Choroid plexus epithelial cell (primary cell): ENCODE results near the gene TMEM212.
A peak's percentile ranks its signal among the peaks of the same experiment; 100 is the strongest.
"Not testable (repeated sequence)": the region's sequence is repeated elsewhere in the genome, so short reads cannot be mapped to it uniquely, and the experiment has no call there.

ENCODE experiments used
- DNase-seq: peaks from one replicate; pipeline ENCODE4 v3.0.0-alpha.2; 2010; ENCODE audit warnings: low read depth
- H3K4me3 ChIP-seq: 2 replicates; pipeline ENCODE4 v1.5.1; 2011; ENCODE audit warnings: low read depth, mild to moderate bottlenecking, control low read depth, low read length, moderate library complexity
- TF ChIP-seq, protein P1 (sequence below): conservative IDR thresholded peaks from 2 replicates; pipeline ENCODE4 v1.5.1; 2011; ENCODE audit warnings: low read depth, mild to moderate bottlenecking, control low read depth, inconsistent platforms, low read length, moderate library complexity

Gene TMEM212

DNA sequence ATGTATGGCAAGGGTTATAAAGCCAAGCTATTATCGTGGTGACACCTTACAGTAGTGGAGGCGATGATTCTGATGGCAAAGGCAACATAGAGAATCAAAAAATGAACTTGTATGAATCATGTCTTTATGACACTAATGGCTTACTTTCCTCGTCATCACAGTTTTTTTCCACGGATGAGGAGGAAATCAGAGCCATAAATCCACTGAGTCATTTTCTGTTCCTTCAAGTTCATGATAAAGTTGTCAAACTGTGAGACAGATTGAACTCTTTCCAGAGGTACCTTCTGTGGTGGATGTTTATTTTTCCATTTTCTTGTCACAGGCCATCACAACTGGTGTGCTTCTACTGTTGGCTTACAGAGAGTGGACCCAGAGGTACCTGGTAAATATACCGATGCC lies 8.5 kb downstream of the TMEM212 start:
- DNase-seq = no peak
- H3K4me3 ChIP-seq = no peak overlapping the region
- TF ChIP-seq, protein P1, sequence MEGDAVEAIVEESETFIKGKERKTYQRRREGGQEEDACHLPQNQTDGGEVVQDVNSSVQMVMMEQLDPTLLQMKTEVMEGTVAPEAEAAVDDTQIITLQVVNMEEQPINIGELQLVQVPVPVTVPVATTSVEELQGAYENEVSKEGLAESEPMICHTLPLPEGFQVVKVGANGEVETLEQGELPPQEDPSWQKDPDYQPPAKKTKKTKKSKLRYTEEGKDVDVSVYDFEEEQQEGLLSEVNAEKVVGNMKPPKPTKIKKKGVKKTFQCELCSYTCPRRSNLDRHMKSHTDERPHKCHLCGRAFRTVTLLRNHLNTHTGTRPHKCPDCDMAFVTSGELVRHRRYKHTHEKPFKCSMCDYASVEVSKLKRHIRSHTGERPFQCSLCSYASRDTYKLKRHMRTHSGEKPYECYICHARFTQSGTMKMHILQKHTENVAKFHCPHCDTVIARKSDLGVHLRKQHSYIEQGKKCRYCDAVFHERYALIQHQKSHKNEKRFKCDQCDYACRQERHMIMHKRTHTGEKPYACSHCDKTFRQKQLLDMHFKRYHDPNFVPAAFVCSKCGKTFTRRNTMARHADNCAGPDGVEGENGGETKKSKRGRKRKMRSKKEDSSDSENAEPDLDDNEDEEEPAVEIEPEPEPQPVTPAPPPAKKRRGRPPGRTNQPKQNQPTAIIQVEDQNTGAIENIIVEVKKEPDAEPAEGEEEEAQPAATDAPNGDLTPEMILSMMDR = no peak

DNA sequence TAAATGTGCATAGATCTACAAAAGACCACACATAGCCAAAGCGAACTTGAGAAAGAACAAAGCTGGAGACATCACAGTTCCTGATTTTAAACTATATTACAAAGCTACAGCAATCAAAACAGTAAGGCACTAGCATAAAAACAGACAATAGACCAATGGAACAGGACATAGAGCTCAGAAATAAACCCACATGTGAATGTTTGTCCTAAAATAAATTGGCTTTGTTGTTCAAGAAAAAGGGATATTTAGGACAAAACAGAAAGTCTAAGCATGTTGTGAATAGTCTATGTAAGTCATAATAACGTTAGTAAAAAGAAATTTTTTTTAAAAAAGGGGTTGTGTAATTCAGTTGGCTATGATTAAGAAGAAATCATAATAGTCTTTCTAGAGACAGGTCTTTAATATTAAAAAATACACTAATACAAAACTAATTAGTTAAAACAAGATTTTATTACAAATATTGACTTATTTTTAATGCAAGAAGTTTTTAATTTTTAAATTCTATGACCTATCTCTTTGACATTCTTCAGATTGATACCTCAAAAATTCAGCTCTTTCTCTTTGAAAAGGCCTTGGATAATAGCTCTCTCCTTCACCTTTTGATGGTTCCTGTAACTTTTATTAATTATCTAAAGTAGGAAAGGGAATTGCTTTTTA lies 11.6 kb downstream of the TMEM212 start:
- TF ChIP-seq, protein P1 = no peak
- no peak overlapping the region for H3K4me3 ChIP-seq
- DNase-seq = no peak

DNA sequence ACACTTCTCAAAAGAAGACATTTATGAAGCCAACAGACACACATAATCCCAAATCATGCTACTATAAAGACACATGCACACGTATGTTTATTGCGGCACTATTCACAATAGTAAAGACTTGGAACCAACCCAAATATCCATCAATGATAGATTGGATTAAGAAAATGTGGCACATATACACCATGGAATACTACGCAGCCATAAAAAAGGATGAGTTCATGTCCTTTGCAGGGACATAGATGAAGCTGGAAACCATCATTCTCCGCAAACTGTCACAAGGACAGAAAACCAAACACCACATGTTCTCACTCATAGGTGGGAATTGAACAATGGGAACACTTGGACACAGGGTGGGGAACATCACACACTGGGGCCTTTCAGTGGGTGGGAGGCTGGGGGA lies 15.6 kb downstream of the TMEM212 start:
- not testable (repeated sequence) for DNase-seq, H3K4me3 ChIP-seq

DNA sequence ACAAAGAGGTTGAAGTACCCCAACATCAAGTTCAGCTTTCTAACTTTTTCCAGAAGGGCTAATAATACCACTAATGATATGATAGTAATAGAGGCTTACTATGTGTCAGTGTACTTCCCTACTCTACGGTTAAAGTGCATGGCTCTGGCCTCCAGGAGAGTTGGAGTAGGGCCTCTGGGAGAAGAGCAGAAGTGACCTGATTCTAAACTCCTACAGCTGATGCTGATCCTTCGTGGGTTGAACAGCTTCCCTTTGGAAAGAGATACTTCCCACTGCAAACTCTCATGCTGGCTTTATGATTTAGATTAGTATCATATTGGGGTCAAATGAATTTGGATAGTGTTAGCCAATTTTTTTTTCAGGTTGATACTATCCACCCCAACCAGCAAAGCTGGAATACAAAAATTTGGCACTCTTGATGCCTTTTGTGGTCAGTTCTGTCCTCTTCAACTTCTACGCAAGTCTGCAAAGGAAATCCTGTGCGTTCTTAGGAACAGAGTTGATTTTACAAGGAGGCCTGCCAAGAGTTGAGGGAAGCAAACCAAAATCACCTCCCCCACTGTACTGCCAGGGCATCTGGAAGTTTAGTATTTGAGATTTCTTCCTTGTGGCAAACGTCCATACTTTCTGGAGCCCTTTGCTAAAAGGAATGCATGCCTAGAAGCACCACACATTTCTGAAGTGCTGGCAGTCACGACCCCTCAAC lies 17.8 kb downstream of the TMEM212 start:
- DNase-seq = peak; percentile 83
- TF ChIP-seq, protein P1 = no peak
- no peak overlapping the region for H3K4me3 ChIP-seq

DNA sequence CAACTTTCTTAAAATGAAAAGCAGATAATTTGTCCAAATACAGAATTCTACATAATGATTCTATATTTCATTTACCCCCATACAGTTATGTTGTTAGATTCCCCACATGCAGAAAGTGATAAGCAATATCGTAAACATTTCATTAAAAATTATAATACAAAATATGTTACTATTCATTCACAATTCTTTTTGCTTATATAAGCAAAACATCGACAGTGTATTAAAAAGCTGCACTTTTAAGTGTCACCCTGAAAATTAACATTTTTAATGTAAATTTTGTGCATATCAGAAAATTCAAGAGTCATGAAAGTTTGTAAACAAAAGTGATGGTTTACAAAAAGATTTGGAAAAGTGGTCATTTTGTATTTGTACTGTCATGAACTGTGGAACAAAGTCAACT lies 19.2 kb downstream of the TMEM212 start:
- no peak overlapping the region for H3K4me3 ChIP-seq
- no peak for DNase-seq
- TF ChIP-seq, protein P1 = no peak

DNA sequence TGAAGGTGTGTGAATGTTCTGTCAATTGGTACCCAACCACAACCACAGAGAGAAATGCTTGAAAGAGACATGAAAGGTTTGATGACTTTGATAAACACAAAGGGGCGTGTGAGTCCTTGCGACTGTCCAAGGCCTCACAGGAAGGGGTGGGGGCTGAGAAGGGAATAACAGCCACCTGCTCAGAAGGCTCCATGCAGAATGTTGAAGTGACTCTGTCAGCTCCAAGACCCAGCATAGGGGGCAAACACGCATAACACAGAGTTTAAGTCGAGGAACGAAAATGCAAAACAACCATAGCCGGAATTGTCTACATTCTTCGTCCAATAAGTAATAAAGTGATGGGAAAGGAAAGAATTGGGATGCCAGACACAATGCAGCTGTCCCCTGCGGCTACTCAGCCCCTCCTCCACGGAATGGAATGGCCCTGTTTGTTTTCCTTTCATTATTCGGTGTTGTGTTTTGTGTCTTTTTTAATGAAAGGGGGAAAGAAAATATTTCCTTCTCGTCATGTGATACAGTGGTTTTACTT lies 19.9 kb downstream of the TMEM212 start:
- TF ChIP-seq, protein P1 = no peak
- peak overlapping the region; percentile 35 for H3K4me3 ChIP-seq
- DNase-seq = peak; percentile 73

DNA sequence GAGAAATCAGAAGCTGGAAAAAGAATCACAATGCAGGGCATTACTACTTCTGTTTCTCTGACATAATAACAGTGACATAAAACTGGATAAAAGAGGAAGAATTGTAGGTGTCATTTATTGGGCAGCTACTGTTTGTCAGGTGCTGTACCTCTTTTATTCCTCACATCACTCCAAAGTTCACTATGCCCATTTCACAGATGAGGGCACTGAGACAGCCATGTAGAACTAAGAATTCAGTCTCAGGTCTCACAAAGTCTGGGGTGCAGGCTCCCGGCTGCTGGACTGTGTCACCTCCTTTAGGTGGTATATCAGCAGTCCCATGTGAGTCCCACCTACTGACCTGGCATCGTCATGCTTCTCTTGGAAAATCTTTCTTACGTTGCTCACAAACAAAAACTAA lies 20.8 kb downstream of the TMEM212 start:
- TF ChIP-seq, protein P1 = no peak

More for the DNA sequence above, 20.8 kb downstream of the TMEM212 start:
- no peak overlapping the region for H3K4me3 ChIP-seq
- DNase-seq = no peak
